SIG-M5 treated with dmso at 0.1 percent for 504 hours (cell line): ENCODE data around the gene CDK17.
"Not testable (repeated sequence)": the region's sequence is repeated elsewhere in the genome, so short reads cannot be mapped to it uniquely, and the experiment has no call there.

Experiments
- DNase-seq: peaks from one replicate; lab custom pipeline; 2025; ENCODE audit not compliant: unreplicated experiment; lab: John Stamatoyannopoulos, UW

The CDK17 gene

DNA sequence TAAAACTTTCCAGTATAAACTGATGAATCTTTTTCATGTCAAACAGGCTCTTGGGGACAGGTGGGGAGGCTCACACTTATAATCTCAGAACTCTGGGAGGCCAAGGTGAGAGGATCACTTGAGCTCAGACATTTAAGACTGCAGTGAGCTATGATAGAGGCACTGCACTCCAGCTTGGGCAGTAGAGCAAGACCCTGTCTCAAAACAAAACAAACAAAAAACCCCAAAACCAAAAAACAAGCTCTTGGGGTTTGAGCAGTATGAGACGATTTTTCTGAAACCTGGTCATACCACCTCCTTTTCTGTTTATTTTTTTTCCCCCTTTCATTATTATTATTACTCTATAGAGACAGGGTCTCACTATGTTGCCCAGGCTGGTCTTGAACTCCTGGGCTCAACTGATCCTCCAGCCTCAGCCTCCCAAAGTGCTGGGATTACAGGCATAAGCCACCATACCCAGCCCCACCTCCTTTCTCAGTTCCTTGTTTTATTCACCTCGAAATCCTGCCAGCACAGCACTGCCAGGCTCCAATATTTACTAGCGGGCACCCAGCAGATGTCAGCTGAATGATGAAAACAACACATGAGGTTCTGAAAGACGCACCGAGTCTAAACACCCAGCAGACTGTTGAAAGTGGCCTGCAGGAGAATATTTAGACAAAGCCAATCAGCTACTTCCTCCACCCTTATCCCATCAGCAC is 19.5 kb upstream of the CDK17 start:
- no peak for DNase-seq

GRCh38 chr12:96417688-96418087 is 17.4 kb upstream of the CDK17 start:
- DNase-seq, result not testable (repeated sequence)

DNA sequence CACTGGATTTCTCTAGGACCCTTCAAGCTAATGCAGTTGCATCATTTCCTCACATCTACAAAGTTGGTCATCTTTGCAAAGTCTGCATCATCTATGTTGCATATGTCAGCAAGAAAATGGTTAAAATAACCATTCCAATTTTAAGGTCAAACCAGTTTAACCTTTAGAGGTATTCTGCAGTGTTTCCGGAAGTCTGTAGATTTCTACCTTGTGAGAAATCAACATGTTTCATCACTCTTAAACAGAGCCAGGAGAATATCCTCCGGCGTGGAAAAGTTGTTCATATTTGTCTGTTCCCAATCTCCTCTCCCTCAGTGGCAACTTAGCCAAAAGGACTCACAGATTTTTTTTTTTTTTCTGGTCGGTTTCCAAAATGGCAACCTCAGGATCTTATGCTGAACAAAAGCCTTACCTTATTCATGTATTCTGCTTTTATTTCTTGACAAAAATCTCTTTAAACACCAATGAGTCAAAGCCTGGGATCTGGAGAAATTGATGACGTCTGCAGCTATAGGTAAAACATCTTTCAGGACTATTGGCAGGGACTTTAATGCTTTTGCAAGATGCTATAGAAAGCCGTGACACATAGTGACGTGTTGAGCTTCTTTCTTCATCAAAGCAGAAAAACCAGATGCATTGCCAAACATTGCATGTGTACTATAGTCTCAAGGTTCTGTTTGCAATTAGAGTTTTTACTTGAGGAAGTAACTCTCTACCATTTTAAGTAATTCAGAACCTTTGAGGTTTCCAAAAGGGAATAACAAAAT is 16.0 kb upstream of the CDK17 start:
- peak; percentile 79 for DNase-seq

DNA sequence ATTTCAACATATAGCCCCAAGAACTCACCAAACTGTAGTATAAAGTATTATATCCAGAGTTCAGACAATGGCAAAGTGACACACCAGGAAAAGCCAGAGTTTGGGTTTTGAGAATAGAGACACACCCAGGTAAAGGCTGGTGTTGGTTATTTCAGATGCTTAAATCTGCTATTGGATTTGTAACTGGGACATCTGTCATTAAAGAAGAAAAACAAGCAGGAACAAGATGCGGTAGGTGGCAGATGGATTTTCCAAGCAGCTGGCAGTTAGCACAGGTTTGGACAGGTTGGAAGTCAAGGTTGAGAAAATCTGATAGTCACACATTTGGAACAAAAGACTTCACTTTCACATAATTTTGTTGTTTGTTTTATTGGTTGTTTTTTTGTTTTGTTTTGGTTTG is 14.4 kb upstream of the CDK17 start:
- DNase-seq, result no peak

GRCh38 chr12:96412431-96412830 is 12.2 kb upstream of the CDK17 start:
- no peak for DNase-seq

DNA sequence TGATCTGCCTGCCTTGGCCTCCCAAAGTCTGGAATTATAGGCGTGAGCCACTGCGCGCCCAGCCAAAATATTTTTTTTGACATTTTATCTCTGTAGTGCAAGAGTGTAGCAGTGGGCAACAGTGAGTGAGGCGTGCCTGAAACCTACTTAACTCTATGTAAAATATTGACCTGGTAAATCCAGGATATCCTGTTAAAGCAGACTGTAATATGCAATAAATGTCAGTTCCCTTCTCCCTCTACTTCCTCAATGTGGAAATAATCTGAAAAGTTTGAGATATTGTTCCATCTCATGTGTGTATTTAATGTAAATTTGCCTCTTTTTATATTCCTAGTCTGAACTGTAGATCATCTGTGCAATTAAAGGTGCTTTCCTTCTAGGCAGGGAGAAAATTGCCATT is 9.5 kb upstream of the CDK17 start:
- DNase-seq, result no peak

DNA sequence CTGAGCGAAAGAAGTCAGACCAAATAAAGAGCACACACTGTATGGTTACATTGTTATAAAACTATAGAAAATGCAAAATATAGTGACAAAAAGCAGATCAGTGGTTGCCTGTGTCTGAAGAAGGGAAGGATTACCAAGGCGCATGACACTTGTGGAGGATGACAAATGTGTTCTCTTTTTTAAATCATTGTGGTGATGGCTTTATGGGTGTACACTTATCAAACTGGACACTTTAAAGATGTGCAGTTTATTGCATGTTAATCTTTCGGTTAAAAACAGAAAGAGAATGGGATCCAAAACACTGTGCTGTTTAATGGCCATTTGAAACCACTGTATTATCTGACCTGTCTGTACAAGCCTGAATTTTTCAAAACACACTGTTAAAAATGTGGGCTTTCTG is 8.8 kb upstream of the CDK17 start:
- DNase-seq, result no peak

DNA sequence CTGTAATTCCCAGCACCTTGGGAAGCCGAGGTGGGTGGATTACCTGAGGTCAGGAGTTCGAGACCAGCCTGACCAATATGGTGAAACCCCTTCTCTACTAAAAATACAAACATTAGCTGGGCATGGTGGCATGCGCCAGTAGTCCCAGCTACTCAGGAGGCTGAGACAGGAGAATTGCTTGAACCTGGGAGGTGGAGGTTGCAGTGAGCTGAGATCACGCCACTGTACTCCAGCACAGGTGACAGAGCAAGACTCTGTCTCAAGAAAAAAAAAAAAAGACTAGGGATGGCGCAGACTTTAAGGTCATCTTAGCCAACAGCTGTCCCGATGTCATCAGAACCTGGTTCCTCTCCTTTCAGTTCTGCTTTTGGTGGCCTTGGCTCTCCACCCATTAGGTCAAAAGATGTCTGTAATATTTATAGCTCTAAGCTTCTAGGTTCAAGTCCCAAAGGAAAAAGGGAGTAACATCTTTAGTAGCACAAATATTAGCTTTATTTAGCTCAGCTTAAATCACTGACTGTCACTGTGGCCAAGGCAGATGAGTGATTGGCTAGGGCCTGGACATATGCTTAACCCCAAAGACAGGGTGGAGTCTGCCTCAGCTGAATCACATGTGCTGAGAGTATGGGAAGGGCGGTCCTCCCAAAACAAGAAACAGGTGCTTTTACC is 7.3 kb upstream of the CDK17 start:
- DNase-seq, result peak; percentile 62

DNA sequence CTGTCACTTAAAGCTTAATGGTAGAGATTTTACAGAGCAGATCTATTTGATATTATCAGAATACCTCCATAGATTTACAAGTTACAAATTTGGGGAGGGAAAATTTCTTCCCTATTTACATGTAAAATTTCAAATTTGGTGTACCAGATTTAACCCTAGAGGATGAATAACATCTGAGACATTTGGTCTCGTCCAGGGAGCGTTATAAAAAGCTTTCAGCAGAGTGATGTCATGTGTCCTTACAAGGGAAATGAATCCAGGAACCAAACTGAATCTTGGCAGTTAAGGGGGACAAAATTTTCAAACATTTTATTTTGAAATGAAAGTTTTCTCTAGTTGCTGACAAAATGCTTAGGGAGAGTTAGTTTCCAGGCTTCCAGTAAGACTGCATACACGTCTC is 4.5 kb upstream of the CDK17 start:
- DNase-seq, result peak; percentile 7

DNA sequence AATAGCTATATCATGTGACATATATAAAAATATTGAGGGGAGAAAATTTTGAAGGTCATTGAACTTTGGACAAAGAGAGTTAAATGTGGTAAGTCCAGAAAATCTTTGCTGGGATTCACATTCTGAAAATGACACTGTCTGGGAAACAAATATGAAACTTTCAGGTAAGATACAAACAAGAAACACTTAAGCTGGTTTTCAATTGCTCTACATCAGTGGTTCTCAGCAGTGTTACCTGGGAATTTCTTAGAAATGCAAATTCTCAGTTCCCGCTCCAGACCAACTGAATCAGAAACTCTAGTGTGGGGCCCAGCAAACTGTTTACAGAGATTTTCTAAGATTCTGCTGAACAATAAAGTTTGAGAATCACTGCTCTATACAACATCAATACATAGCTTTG is 3.6 kb upstream of the CDK17 start:
- DNase-seq, result no peak

- not testable (repeated sequence) for DNase-seq
Observed at GRCh38 chr12:96402522-96402921, 2.3 kb upstream of the CDK17 start.

DNA sequence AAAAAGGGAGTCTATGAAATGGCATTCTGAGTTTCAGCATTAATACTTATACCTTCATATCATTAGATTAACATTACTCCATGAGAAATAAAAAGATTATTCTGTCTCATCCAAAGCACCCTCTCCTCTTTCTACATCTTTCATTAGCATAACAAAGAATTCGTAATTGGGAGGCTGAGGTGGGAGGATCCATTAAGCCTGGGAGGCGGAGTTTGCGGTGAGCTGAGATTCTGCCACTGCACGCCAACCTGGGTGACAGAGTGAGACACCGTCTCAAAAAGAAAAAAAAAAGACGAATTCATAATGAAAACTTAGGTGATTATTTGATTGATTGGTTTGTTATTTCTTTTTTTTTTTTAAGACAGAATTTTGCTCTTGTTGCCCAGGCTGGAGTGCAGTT is 1.8 kb upstream of the CDK17 start:
- DNase-seq, result no peak

DNA sequence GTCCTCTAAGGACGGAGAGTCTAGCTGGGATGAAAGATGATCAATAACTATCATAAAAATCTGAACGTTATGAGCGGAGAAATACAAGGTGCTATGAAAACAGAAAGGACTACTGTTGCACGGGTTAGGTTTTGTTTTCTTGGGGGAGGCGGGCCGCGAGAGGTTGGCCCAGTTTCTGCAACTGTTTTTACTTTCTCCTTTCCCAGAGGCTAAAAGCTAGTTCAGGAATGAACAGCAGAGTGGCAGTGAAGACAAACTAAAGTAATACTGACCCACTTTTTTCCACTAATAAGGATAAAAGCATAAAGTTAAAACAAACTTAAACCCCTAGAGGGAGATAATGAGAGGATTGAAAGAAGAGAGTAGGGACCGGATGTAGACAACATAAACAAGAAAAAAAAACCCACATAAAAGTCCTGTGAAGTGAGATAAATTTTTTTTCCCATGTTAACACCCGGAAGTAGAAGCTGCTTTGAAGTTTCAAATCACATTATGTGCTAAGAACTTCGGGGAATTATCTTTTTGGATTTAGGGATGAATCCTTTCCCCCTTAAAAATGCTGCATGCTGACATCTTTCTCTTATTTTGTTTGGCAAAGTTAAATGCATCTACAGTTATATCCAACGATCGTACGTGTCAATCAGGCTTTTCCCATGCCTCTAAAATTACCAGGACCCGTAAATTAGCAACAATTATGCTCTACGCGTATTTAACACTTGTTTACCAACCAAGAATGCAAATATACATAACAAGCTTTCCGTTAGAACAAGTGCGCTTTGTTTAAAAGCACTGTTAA is 1.0 kb upstream of the CDK17 start:
- DNase-seq, result peak; percentile 76

DNA sequence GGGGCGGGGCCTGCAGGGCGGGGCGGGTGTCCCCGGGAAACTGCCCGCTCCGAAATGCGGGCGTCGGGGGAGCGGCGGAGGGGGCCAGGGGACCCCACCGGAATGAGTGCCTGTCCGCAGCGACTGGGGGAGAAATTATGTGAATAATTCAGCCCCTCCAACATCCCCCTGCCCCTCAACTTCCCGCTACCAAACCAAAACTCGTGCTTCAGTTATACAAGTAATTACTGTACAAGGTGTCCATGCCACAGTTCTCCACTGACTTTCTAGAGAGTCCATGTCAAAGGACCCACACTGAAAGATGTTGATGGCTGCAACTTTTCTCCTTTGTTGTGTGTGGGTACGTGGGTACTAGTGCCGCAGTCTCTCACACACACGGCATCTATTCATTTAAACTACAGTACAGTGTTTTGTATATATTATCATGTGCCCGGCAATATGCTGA is 414 bp upstream of the CDK17 start:
- peak; percentile 62 for DNase-seq

DNA sequence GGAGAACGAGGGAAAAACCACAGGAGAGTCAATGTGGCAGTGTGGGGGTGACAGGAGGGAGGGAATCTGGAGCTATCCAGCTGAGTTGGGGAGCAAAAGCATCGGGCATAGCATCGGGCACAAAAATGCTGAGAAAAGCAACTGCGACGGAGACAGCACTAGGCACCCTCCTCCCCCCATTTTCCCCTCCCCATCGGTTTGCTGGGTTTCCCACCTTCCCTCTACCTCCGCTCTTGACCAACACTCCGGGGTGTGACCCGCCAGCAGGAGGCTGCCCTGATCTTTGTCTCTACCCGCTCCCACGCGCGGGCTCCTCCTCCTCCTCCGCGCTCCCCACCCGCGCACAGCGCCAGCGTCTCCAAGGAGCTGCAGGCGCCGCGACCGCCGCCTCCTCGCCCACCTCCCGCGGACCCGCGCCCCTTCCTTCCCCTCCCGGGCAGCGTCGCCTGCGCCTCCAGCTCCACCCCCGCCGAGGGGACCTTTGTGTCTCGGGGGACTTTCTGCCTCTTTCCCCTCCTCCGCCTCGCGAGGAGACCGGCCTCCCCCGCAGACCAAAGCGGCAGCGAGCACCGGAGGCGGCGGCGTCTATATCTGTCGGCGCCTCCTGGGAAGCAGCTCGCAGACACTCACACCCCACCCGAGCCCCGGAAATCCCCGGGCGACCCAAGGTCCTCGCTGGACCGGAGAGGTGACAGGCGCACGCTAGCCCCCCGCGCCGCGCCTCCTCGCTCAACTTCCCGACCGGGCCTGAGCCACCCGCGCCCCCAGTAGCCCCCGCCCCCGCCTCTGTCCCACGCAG is 920 bp downstream of the CDK17 start:
- DNase-seq, result peak; percentile 55

- DNase-seq, result peak; percentile 50
Observed at GRCh38 chr12:96398424-96399119, 1.7 kb downstream of the CDK17 start.

- DNase-seq, result no peak
Observed at GRCh38 chr12:96397756-96398423, 2.3 kb downstream of the CDK17 start.

DNA sequence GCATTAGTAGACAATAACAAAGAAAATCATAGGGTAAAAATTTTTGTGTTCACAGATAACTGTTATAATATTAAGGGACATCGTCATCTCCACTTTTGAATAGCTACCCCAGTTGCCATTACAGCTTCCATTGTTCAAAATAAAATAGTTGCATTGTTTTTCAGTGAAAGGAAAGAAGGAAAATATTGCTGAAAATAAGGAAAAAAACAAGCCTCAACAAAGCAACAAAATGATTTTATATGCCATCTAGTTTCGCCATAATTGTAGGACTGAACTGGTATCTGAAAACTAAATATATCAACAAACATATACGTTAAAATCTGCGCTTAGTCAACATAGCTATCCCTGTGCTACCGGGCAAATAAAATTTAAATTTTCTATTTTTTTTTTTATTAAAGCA is 3.3 kb downstream of the CDK17 start:
- no peak for DNase-seq

GRCh38 chr12:96396209-96396608 is 4.0 kb downstream of the CDK17 start:
- no peak for DNase-seq
